B cell (primary cell): ENCODE data around the gene AOPEP. TPM values are rescaled to one million over a fixed set of nuclear protein-coding genes. Genes with fewer than 3 reads are reported as not detected.
"Not testable (repeated sequence)": the region's sequence is repeated elsewhere in the genome, so short reads cannot be mapped to it uniquely, and the experiment has no call there.

Experiments used
- ATAC-seq: fragments of 200-7000 bp; cut with Tn5 transposase; one replicate; pipeline ENCODE4 v1.10.0; 2021; ENCODE audit warnings: low read depth, mild to moderate bottlenecking, moderate number of reproducible peaks, moderate library complexity
- CTCF ChIA-PET: fragments of 350-600 bp; sonication (Branson Sonifier 250); formaldehyde crosslinking; loops from one replicate; lab custom pipeline; 2021; ENCODE audit warnings: antibody characterized with exemption, inconsistent platforms; lab: Charles Lee
- POLR2A ChIA-PET: fragments of 350-600 bp; sonication (Branson Sonifier 250); formaldehyde crosslinking; loops from one replicate; lab custom pipeline; 2021; ENCODE audit warnings: antibody characterized with exemption; lab: Charles Lee
- DNase-seq: peaks from one replicate; pipeline ENCODE4 v3.0.0; 2013
- H2AFZ ChIP-seq: 2 replicates; pipeline ENCODE4 v1.6.1; 2012; ENCODE audit warnings: mild to moderate bottlenecking, low read depth, low read length; ENCODE audit not compliant: insufficient read depth, poor library complexity, severe bottlenecking
- H3K27ac ChIP-seq, 2 donors: 1 replicate in 1 of 2; 2 replicates in 1 of 2; pipeline ENCODE4 v1.5.1; 2012 to 2013; ENCODE audit warnings: low read length in 2 of 2, mild to moderate bottlenecking in 2 of 2, moderate library complexity in 1 of 2
- H3K27me3 ChIP-seq, 4 experiments: fragments of 200-600 bp in 1 of 4; sonication (generic) in 1 of 4; replicated peaks in 1 of 4; 1 replicate in 2 of 4; 2 replicates in 2 of 4; pipeline versions ENCODE4 v1.6.1 to v1.7.0; 2013 to 2016; ENCODE audit warnings: low read length in 3 of 4, mild to moderate bottlenecking in 2 of 4, mixed read lengths in 1 of 4, moderate library complexity in 1 of 4; ENCODE audit not compliant: insufficient read depth in 4 of 4, control insufficient read depth in 3 of 4; ENCODE audit errors: control extremely low read depth in 1 of 4
- H3K36me3 ChIP-seq, 2 experiments: replicated peaks in 1 of 2; 1 replicate in 1 of 2; 2 replicates in 1 of 2; pipeline versions ENCODE4 v1.6.1 to v1.7.1; 2013; ENCODE audit warnings: low read length in 1 of 2; ENCODE audit not compliant: insufficient read depth in 2 of 2, control insufficient read depth in 1 of 2; ENCODE audit errors: control extremely low read depth in 1 of 2, extremely low read depth in 1 of 2
- H3K4me1 ChIP-seq, 2 donors: fragments of 200-600 bp in 1 of 2; sonication (generic) in 1 of 2; 1 replicate in 1 of 2; 2 replicates in 1 of 2; pipeline versions ENCODE4 v1.5.1 to v1.6.1; 2013 to 2017; ENCODE audit warnings: low read length in 2 of 2; ENCODE audit not compliant: control insufficient read depth in 2 of 2, insufficient read depth in 2 of 2
- H3K4me2 ChIP-seq: replicated peaks from 2 replicates; pipeline ENCODE3; 2012; ENCODE audit warnings: mild to moderate bottlenecking, low read depth, low read length; ENCODE audit not compliant: poor library complexity, severe bottlenecking
- H3K4me3 ChIP-seq, 5 experiments: fragments of 200-600 bp in 1 of 5; sonication (generic) in 1 of 5; 1 replicate in 3 of 5; 2 replicates in 2 of 5; pipeline versions ENCODE4 v1.5.1 to v1.7.0; 2011 to 2016; ENCODE audit warnings: low read length in 4 of 5, mild to moderate bottlenecking in 4 of 5, low read depth in 2 of 5, control low read depth in 1 of 5, moderate library complexity in 1 of 5; ENCODE audit not compliant: insufficient read depth in 1 of 5; ENCODE audit errors: control extremely low read depth in 1 of 5, extremely low read depth in 1 of 5
- H3K79me2 ChIP-seq: fragments of 200-600 bp; sonication (generic); one replicate; pipeline ENCODE4 v1.6.0; 2016; ENCODE audit warnings: low read length; ENCODE audit not compliant: control insufficient read depth, insufficient read depth
- H3K9ac ChIP-seq: fragments of 200-600 bp; sonication (generic); 2 replicates; pipeline ENCODE4 v1.6.1; 2017; ENCODE audit warnings: mild to moderate bottlenecking, low read length, moderate library complexity
- H3K9me3 ChIP-seq, 3 donors: one replicate each; pipeline versions ENCODE4 v1.6.1 to v1.7.1; 2013; ENCODE audit warnings: low read length in 2 of 3; ENCODE audit not compliant: control insufficient read depth in 2 of 3, insufficient read depth in 1 of 3; ENCODE audit errors: control extremely low read depth in 1 of 3
- H4K20me1 ChIP-seq: 2 replicates; pipeline ENCODE4 v1.6.0; 2012; ENCODE audit warnings: mild to moderate bottlenecking, low read length; ENCODE audit not compliant: insufficient read depth, control insufficient read depth, poor library complexity, severe bottlenecking
- H3K27ac Mint-ChIP-seq: one replicate; pipeline ENCODE4 v1.8.0; 2021; ENCODE audit warnings: mixed read lengths
- H3K27me3 Mint-ChIP-seq: one replicate; pipeline ENCODE4 v1.8.0; 2021; ENCODE audit warnings: mixed read lengths
- H3K4me1 Mint-ChIP-seq: one replicate; pipeline ENCODE4 v1.8.0; 2021; ENCODE audit warnings: mixed read lengths
- H3K4me3 Mint-ChIP-seq: one replicate; pipeline ENCODE4 v1.8.0; 2021; ENCODE audit warnings: mixed read lengths
- H3K9me3 Mint-ChIP-seq: one replicate; pipeline ENCODE4 v1.8.0; 2022; ENCODE audit warnings: mixed read lengths; ENCODE audit not compliant: insufficient read depth
- EZH2 ChIP-seq: IDR thresholded peaks from 2 replicates; pipeline ENCODE4 v1.6.1; 2012; ENCODE audit warnings: borderline replicate concordance, low read depth, mild to moderate bottlenecking, moderate library complexity, low read length; ENCODE audit not compliant: insufficient read depth, poor library complexity, severe bottlenecking
- WGBS: methylation state at CpG from one replicate; pipeline ENCODE4 v1.1.5; 2013; ENCODE audit warnings: missing lambda C conversion rate; ENCODE audit not compliant: insufficient coverage; 5-methylcytosine and 5-hydroxymethylcytosine counted together
- intact Hi-C: fragments of 100-400 bp; cut with micrococcal nuclease; formaldehyde crosslinking; loops from one replicate; pipeline ENCODE4 v1.10.0; 2022
- polyA plus RNA-seq: library from polyadenylated mRNA; depleted of rRNA; stranded (reverse); fragments of >200 nt; gene quantifications from 2 replicates; pipeline ENCODE4 v1.2.3, GENCODE V29; 2012
- total RNA-seq, 2 donors: library from RNA; stranded (reverse); fragments of 120-200 nt in 1 of 2; gene quantifications; 1 replicate in 1 of 2; 2 replicates in 1 of 2; pipeline versions ENCODE4 v1.2.3 to v1.2.4, GENCODE V29; 2013 to 2022
- TF ChIP-seq, protein P1 (sequence below): fragments of 200-600 bp; IDR thresholded peaks from one replicate; pipeline ENCODE4 v1.8.0; 2022; ENCODE audit warnings: antibody characterized with exemption, mild to moderate bottlenecking

Gene AOPEP
- total and polyA plus RNA-seq, 2 donors (not counting 1 experiment from before 2014, with no cell fraction given): 5.1 to 35.8 TPM

DNA sequence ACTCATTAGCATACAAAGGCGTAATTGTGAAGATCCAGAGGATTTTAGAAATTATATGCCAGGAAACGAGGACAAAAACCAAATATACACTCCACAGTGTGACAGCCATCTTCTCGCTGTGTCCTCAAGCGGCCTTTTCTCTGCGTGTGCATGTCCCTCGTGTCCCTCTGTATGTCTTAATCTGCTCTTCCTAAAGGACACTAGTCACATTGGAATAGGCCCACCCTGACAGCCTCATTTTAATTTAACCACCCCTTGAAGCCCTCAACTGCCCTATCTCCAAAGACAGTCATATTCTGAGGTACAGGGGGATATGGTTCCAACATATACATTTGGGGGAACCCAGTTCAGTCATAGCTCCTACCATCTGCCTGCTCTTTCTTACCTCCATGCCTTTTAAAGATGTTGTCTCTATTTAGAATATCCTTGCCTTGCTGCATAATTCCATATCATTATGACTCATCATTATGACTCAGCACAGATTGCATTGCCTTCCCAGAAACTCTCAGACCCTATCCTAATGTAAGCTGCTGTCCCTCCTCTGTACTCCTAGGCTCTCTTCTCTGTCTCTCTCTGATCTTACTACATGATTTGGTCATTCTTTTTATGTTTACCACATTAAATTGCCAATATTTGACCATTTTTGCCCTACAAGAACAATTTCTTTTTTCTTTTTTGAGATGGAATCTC is 210.9 kb downstream of the AOPEP start:
- WGBS: 97% methylated on average over 6 of the region's 6 CpGs
- ChIA-PET POLR2A (no interaction called here), CTCF (no interaction called here)
- Mint-ChIP-seq H3K4me1 (no peaks in the 10 kb centered on the region), H3K9me3 (no peaks in the 10 kb centered on the region), H3K27ac (no peak overlapping the region), H3K27me3 (no peaks in the 10 kb centered on the region), H3K4me3 (no peak overlapping the region)
- intact Hi-C loops: no loop called here
- Histone ChIP-seq H4K20me1 (no peaks in the 10 kb centered on the region), H3K27ac (no peak overlapping the region), H3K4me3 (no peak overlapping the region), H3K9me3 (no peaks in the 10 kb centered on the region), H3K4me1 (no peaks in the 10 kb centered on the region), H3K9ac (no peak overlapping the region), H3K79me2 (no peaks in the 10 kb centered on the region), H3K36me3 (peaks cover 0 to 2% of the 10 kb centered on the region in 2 experiments), H3K27me3 (no peaks in the 10 kb centered on the region), H2AFZ (no peak overlapping the region), H3K4me2 (no peak overlapping the region)
- ATAC-seq (no peak), DNase-seq (no peak)
- TF ChIP-seq, protein P1, sequence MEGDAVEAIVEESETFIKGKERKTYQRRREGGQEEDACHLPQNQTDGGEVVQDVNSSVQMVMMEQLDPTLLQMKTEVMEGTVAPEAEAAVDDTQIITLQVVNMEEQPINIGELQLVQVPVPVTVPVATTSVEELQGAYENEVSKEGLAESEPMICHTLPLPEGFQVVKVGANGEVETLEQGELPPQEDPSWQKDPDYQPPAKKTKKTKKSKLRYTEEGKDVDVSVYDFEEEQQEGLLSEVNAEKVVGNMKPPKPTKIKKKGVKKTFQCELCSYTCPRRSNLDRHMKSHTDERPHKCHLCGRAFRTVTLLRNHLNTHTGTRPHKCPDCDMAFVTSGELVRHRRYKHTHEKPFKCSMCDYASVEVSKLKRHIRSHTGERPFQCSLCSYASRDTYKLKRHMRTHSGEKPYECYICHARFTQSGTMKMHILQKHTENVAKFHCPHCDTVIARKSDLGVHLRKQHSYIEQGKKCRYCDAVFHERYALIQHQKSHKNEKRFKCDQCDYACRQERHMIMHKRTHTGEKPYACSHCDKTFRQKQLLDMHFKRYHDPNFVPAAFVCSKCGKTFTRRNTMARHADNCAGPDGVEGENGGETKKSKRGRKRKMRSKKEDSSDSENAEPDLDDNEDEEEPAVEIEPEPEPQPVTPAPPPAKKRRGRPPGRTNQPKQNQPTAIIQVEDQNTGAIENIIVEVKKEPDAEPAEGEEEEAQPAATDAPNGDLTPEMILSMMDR: no peak
- no peak for TF ChIP-seq EZH2

- no peak overlapping the region for H3K27ac ChIP-seq
- no peaks in the 10 kb centered on the region for H4K20me1 ChIP-seq
- peaks cover 0 to 2% of the 10 kb centered on the region in 2 experiments for H3K36me3 ChIP-seq
- H3K4me3 Mint-ChIP-seq: no peak overlapping the region
- POLR2A ChIA-PET: no interaction called here
- ATAC-seq: no peak
- H2AFZ ChIP-seq: no peak overlapping the region
- no peaks in the 10 kb centered on the region for H3K4me1 ChIP-seq
- CTCF ChIA-PET: no interaction called here
- H3K4me2 ChIP-seq: no peak overlapping the region
- H3K9ac ChIP-seq: no peak overlapping the region
- H3K27ac Mint-ChIP-seq: no peak overlapping the region
- TF ChIP-seq, protein P1: no peak
- no peak for TF ChIP-seq EZH2
- no peaks in the 10 kb centered on the region for H3K79me2 ChIP-seq
- H3K4me1 Mint-ChIP-seq: no peaks in the 10 kb centered on the region
- intact Hi-C loops: no loop called here
- no peaks in the 10 kb centered on the region for H3K27me3 ChIP-seq
- 100% methylated on average over 3 of the region's 3 CpGs for WGBS
- no peaks in the 10 kb centered on the region for H3K27me3 Mint-ChIP-seq
- no peak for DNase-seq
- no peak overlapping the region for H3K4me3 ChIP-seq
- no peaks in the 10 kb centered on the region for H3K9me3 Mint-ChIP-seq
- no peaks in the 10 kb centered on the region for H3K9me3 ChIP-seq
Observed at GRCh38 chr9:94938384-94938783, 211.9 kb downstream of the AOPEP start.

DNA sequence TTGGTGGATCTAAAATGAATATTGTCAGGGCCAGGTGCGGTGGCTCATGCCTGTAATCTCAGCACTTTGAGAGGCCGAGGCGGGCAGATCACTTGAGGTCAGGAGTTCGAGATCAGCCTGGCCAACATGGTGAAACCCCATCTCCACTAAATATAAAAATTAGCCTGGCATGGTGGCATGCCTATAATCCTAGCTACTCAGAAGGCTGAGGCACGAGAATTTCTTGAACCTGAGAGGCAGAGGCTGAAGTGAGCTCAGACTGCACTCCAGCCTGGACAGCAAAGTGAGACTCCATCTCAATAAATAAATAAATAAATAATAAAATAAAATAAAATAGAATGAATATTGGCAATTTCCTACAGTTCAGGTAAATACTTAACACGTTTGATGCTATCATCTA is 213.8 kb downstream of the AOPEP start:
- H3K4me3 ChIP-seq, H3K4me1 ChIP-seq, H3K9ac ChIP-seq, intact Hi-C loops, H2AFZ ChIP-seq, H3K27ac ChIP-seq, H3K27ac Mint-ChIP-seq, H3K4me1 Mint-ChIP-seq, H3K36me3 ChIP-seq, H4K20me1 ChIP-seq, POLR2A ChIA-PET, H3K27me3 ChIP-seq, CTCF ChIA-PET, H3K79me2 ChIP-seq, H3K4me2 ChIP-seq, H3K9me3 Mint-ChIP-seq, H3K4me3 Mint-ChIP-seq, ATAC-seq, H3K9me3 ChIP-seq, DNase-seq, H3K27me3 Mint-ChIP-seq: not testable (repeated sequence)
- 100% methylated on average over 2 of the region's 6 CpGs for WGBS
